Stomach (tissue), 4 donors: ENCODE measurements around the gene SPOCK3.

ENCODE experiments used
- POLR2A ChIP-seq, 4 donors: fragments of 450-650 bp; IDR thresholded peaks; one replicate each; pipeline ENCODE4 v1.6.1; 2016; ENCODE audit warnings: antibody characterized with exemption in 4 of 4, control low read depth in 2 of 4, mild to moderate bottlenecking in 1 of 4, moderate library complexity in 1 of 4
- POLR2AphosphoS5 ChIP-seq, 3 donors: sonication (generic); formaldehyde crosslinking; IDR thresholded peaks; one replicate each; pipeline ENCODE4 v1.6.1; 2016; ENCODE audit warnings: antibody characterized with exemption in 3 of 3

DNA sequence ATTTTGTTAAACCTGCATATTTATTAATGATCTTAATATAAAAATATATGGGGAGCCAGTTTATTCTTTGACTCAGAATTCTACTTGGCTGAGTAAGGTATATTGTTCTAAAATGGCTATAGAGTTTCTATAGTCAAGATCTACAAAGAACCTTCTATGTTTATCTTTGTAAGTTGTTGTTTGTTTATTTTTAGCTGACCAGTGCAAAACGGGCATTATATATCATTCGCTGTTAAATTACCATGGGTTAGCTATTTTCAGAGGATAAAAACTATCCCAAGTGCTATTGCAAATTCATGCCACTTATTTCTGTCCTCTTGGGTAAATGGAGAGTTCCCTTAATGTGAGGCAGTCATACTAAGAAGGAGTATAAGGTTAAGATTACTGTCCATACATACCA lies 5.3 kb upstream of the SPOCK3 start:
- no peak for TF ChIP-seq POLR2AphosphoS5 (IDR thresholded peaks at IDR 0.05)
- TF ChIP-seq POLR2A (IDR thresholded peaks at IDR 0.05): no peak
